PFSK-1 (cell line): ENCODE measurements around the gene KRT37.

Experiments
- FOXP2 ChIP-seq: optimal IDR thresholded peaks from 2 replicates; pipeline ENCODE3; 2011; ENCODE audit warnings: borderline replicate concordance, control low read depth, inconsistent platforms; ENCODE audit not compliant: insufficient read depth; ENCODE audit errors: extremely low read length, extremely low read depth
- POLR2AphosphoS5 ChIP-seq: IDR thresholded peaks from 2 replicates; pipeline ENCODE4 v1.6.1; 2012; ENCODE audit warnings: low read depth, mild to moderate bottlenecking, control low read depth, low read length, moderate library complexity
- REST ChIP-seq, 2 experiments: IDR thresholded peaks; 2 replicates each; pipeline versions ENCODE4 v1.6.1 to v1.8.0; 2011 to 2012; ENCODE audit warnings: low read depth in 2 of 2, low read length in 2 of 2, control low read depth in 1 of 2, inconsistent platforms in 1 of 2, mild to moderate bottlenecking in 1 of 2, moderate library complexity in 1 of 2; ENCODE audit not compliant: insufficient read depth in 1 of 2
- SIN3A ChIP-seq: IDR thresholded peaks from 2 replicates; pipeline ENCODE4 v1.6.1; 2012; ENCODE audit warnings: mild to moderate bottlenecking, low read length, moderate library complexity, borderline replicate concordance; ENCODE audit not compliant: insufficient read depth
- TAF1 ChIP-seq: IDR thresholded peaks from 2 replicates; pipeline ENCODE4 v1.6.1; 2012; ENCODE audit warnings: low read length, control low read depth, borderline replicate concordance; ENCODE audit not compliant: insufficient read depth

The KRT37 gene

GRCh38 chr17:41395611-41396010 is 28.8 kb downstream of the KRT37 start:
- no peak for TF ChIP-seq TAF1
- TF ChIP-seq FOXP2 = no peak
- no peak for TF ChIP-seq SIN3A
- TF ChIP-seq POLR2AphosphoS5 = no peak
- no peak for TF ChIP-seq REST (IDR thresholded peaks at IDR 0.05; ENCODE audit: insufficient read depth in 1 of 2, low read depth in 2 of 2, low read length in 2 of 2)

GRCh38 chr17:41394254-41394996 is 30.0 kb downstream of the KRT37 start:
- TF ChIP-seq TAF1 = no peak
- no peak for TF ChIP-seq FOXP2

- TF ChIP-seq POLR2AphosphoS5 (no peak), FOXP2 (no peak), REST (IDR thresholded peaks at IDR 0.05; ENCODE audit: insufficient read depth in 1 of 2, low read depth in 2 of 2, low read length in 2 of 2) (no peak), TAF1 (no peak), SIN3A (no peak)
These were observed 30.6 kb downstream of the KRT37 start for GRCh38 chr17:41393826-41394225.

- TF ChIP-seq SIN3A = no peak
- TF ChIP-seq POLR2AphosphoS5 = no peak
- TF ChIP-seq FOXP2 = no peak
- no peak for TF ChIP-seq REST (IDR thresholded peaks at IDR 0.05; ENCODE audit: insufficient read depth in 1 of 2, low read depth in 2 of 2, low read length in 2 of 2)
- no peak for TF ChIP-seq TAF1
These were observed 31.1 kb downstream of the KRT37 start for GRCh38 chr17:41393294-41393693.

- no peak for TF ChIP-seq REST (IDR thresholded peaks at IDR 0.05; ENCODE audit: insufficient read depth in 1 of 2, low read depth in 2 of 2, low read length in 2 of 2)
- no peak for TF ChIP-seq POLR2AphosphoS5
- no peak for TF ChIP-seq TAF1
- no peak for TF ChIP-seq SIN3A
- no peak for TF ChIP-seq FOXP2
These were observed 32.1 kb downstream of the KRT37 start for GRCh38 chr17:41392278-41392677.
